K562 (cell line): Measurements from ENCODE around the gene FTL. TPM values are rescaled to one million over a fixed set of nuclear protein-coding genes. Genes with fewer than 3 reads are reported as not detected.

Experiments used
- ATAC-seq: fragments of 200-7000 bp; cut with Tn5 transposase; 3 replicates; pipeline ENCODE4 v1.9.1; 2020; ENCODE audit warnings: moderate library complexity
- BruUV-seq: library from RNA; stranded (reverse); fragments of 400-500 nt; replicated peaks from 2 replicates; lab custom pipeline; 2021; lab: Mats Ljungman, UMichigan
- CTCF ChIA-PET: fragments of 300-600 bp; formaldehyde crosslinking; extraction: SDS; loops from one replicate; lab custom pipeline; 2021; ENCODE audit warnings: low intra/inter-chr PET ratio; lab: Yijun Ruan, JAX
- POLR2A ChIA-PET: fragments of 300-600, 350-650 bp; sonication (Branson Sonifier 250); formaldehyde crosslinking; extraction: SDS; loops from one replicate; lab custom pipeline; 2021; ENCODE audit warnings: antibody characterized with exemption, inconsistent platforms; lab: Yijun Ruan, JAX
- DNase-seq, 4 experiments: peaks; one replicate each; pipeline versions ENCODE4 v3.0.0 to v3.0.0-alpha.2; 2011 to 2018; ENCODE audit warnings: low spot score in 3 of 4, mixed read lengths in 3 of 4; ENCODE audit errors: extremely low read depth in 1 of 4
- FAIRE-seq: peaks from 2 replicates; lab custom pipeline; 2011; peaks lifted over from hg19 to GRCh38; lab: Jason Lieb, UNC
- H2AFZ ChIP-seq: 2 replicates; pipeline ENCODE4 v1.6.0; 2011; ENCODE audit warnings: low read depth, low read length, control low read depth, inconsistent platforms
- H3K27ac ChIP-seq: fragments of 200-600 bp; 3 replicates; pipeline ENCODE4 v1.8.0; 2011; ENCODE audit warnings: low read depth, mild to moderate bottlenecking, control low read depth, inconsistent platforms, low read length, moderate library complexity, mixed read lengths; ENCODE audit errors: extremely low read depth
- H3K27me3 ChIP-seq, 2 experiments: fragments of 300-600 bp in 1 of 2; 2 replicates in 1 of 2; 3 replicates in 1 of 2; pipeline versions ENCODE4 v1.6.0 to v1.8.0; 2011; ENCODE audit warnings: inconsistent platforms in 2 of 2, low read length in 2 of 2, mild to moderate bottlenecking in 1 of 2, mixed read lengths in 1 of 2, moderate library complexity in 1 of 2; ENCODE audit not compliant: control insufficient read depth in 2 of 2, insufficient read depth in 2 of 2
- H3K36me3 ChIP-seq: fragments of 300-600 bp; 3 replicates; pipeline ENCODE4 v1.8.0; 2011; ENCODE audit warnings: mild to moderate bottlenecking, low read length, inconsistent platforms; ENCODE audit not compliant: control insufficient read depth, insufficient read depth
- H3K4me1 ChIP-seq, 2 experiments: fragments of 200-600 bp in 1 of 2; replicated peaks in 1 of 2; 2 replicates in 1 of 2; 3 replicates in 1 of 2; pipeline versions ENCODE4 v1.5.1 to v1.8.0; 2011; ENCODE audit warnings: inconsistent platforms in 2 of 2, low read length in 2 of 2, mild to moderate bottlenecking in 1 of 2, mixed read lengths in 1 of 2, moderate library complexity in 1 of 2; ENCODE audit not compliant: control insufficient read depth in 2 of 2, insufficient read depth in 2 of 2
- H3K4me2 ChIP-seq: 2 replicates; pipeline ENCODE4 v1.6.1; 2011; ENCODE audit warnings: low read length, control low read depth, inconsistent platforms, mixed read lengths; ENCODE audit not compliant: insufficient read depth
- H3K4me3 ChIP-seq: fragments of 200-600 bp; sonication (generic), shearing (Covaris generic); 2 replicates; pipeline ENCODE4 v1.5.1; 2016; ENCODE audit warnings: control low read depth, inconsistent platforms
- H3K79me2 ChIP-seq: fragments of 200-600 bp; 3 replicates; pipeline ENCODE4 v1.8.0; 2011; ENCODE audit warnings: low read length, inconsistent platforms; ENCODE audit not compliant: control insufficient read depth, insufficient read depth
- H3K9ac ChIP-seq, 2 experiments: 2 replicates each; pipeline versions ENCODE4 v1.6.0 to v1.6.1; 2011; ENCODE audit warnings: low read depth in 2 of 2, low read length in 2 of 2, control low read depth in 1 of 2, inconsistent platforms in 1 of 2, mild to moderate bottlenecking in 1 of 2, mixed read lengths in 1 of 2; ENCODE audit not compliant: insufficient read depth in 1 of 2
- H3K9me1 ChIP-seq: one replicate; pipeline ENCODE4 v1.6.0; 2011; ENCODE audit warnings: inconsistent platforms, mild to moderate bottlenecking, low read length, moderate library complexity; ENCODE audit not compliant: control insufficient read depth, insufficient read depth
- H3K9me3 ChIP-seq: replicated peaks from 2 replicates; pipeline ENCODE4 v1.5.1; 2011; ENCODE audit warnings: low read depth, low read length, inconsistent platforms; ENCODE audit not compliant: control insufficient read depth, insufficient read depth
- H4K20me1 ChIP-seq: replicated peaks from 2 replicates; pipeline ENCODE4 v1.6.1; 2011; ENCODE audit warnings: low read length, inconsistent platforms, mixed read lengths; ENCODE audit not compliant: control insufficient read depth, insufficient read depth
- AFF1 ChIP-seq, 2 experiments: fragments of 450-650 bp; IDR thresholded peaks; 2 replicates each; pipeline ENCODE4 v1.6.1; 2018; ENCODE audit warnings: mild to moderate bottlenecking in 2 of 2, low read depth in 1 of 2; ENCODE audit not compliant: partially characterized antibody in 2 of 2
- ERF ChIP-seq: fragments of 450-650 bp; formaldehyde crosslinking; IDR thresholded peaks from 2 replicates; pipeline ENCODE4 v1.4.0; 2020; ENCODE audit warnings: mild to moderate bottlenecking, mixed read lengths
- KAT7 ChIP-seq: sonication (generic); formaldehyde crosslinking; IDR thresholded peaks from 2 replicates; pipeline ENCODE4 v1.8.0; 2022; ENCODE audit warnings: missing genetic modification reagents, mild to moderate bottlenecking, borderline replicate concordance
- KDM1A ChIP-seq, 2 experiments: fragments of 450-650 bp; IDR thresholded peaks; 2 replicates each; pipeline ENCODE4 v1.6.1; 2016; ENCODE audit warnings: mild to moderate bottlenecking in 2 of 2
- KLF1 ChIP-seq: fragments of 450-650 bp; IDR thresholded peaks from 2 replicates; pipeline ENCODE4 v1.6.1; 2016; ENCODE audit warnings: missing genetic modification characterization, missing compliant biosample characterization
- RBM17 ChIP-seq: fragments of 200-400 bp; formaldehyde crosslinking; IDR thresholded peaks from 2 replicates; pipeline ENCODE4 v1.6.1; 2017; ENCODE audit warnings: low read depth, mild to moderate bottlenecking, low read length, borderline replicate concordance
- SP1 ChIP-seq: sonication (generic); formaldehyde crosslinking; IDR thresholded peaks from 2 replicates; pipeline ENCODE4 v1.8.1; 2022; ENCODE audit warnings: mild to moderate bottlenecking, missing genetic modification reagents
- STAT5B ChIP-seq: fragments of 250-450 bp; sonication (Bioruptor Pico); IDR thresholded peaks from 2 replicates; pipeline ENCODE4 v1.8.0; 2021; ENCODE audit warnings: mild to moderate bottlenecking, inconsistent platforms
- TGIF2 ChIP-seq: sonication (generic); formaldehyde crosslinking; IDR thresholded peaks from 2 replicates; pipeline ENCODE4 v1.8.1; 2022; ENCODE audit warnings: mild to moderate bottlenecking, missing genetic modification reagents, moderate library complexity
- ZNF316 ChIP-seq: fragments of 450-650 bp; IDR thresholded peaks from 2 replicates; pipeline ENCODE4 v1.6.1; 2016
- WGBS: fragments of 100-300 bp; shearing (Covaris generic); methylation state at CpG from one replicate; pipeline ENCODE4 v1.1.6; 2016; ENCODE audit warnings: low coverage, mixed read lengths; ENCODE audit not compliant: insufficient coverage; ENCODE audit errors: missing lambda C conversion rate; 5-methylcytosine and 5-hydroxymethylcytosine counted together
- in situ Hi-C: fragments of 300-500 bp; cut with MboI; formaldehyde crosslinking; loops from 4 replicates; pipeline ENCODE4 v1.15.0; 2018; ENCODE audit warnings: inconsistent platforms, mixed read lengths
- intact Hi-C: fragments of 100-400 bp; cut with micrococcal nuclease; formaldehyde crosslinking; loops from 2 replicates; pipeline ENCODE4 v1.14.2; 2022
- polyA plus RNA-seq, 8 experiments: library from polyadenylated mRNA; depleted of rRNA in 4 of 8; stranded (reverse) in 5 of 8; unstranded in 3 of 8; fragments of >200 nt; fragmentation: Nextera tagmentation in 2 of 8; fragmentation: Illumina TruSeq in 1 of 8; extraction: Ambion mirVana in 2 of 8; extraction: Trizol in 1 of 8; gene quantifications; 2 replicates each; pipeline versions ENCODE4 v1.2.1 to v1.2.3, GENCODE V29; 2011 to 2014; ENCODE audit warnings: inconsistent platforms in 1 of 8, missing spikeins in 1 of 8
- total RNA-seq, 7 experiments: library from RNA; depleted of rRNA in 6 of 7; stranded (reverse); fragments of >200 nt in 6 of 7; fragmentation: Illumina TruSeq in 2 of 7; extraction: Trizol in 2 of 7; gene quantifications; 2 replicates each; pipeline versions ENCODE4 v1.2.1 to v1.2.3, GENCODE V29; 2011 to 2021; ENCODE audit warnings: low replicate concordance in 1 of 7
- TF ChIP-seq, protein P1 (sequence below): fragments of 450-650 bp; IDR thresholded peaks from 2 replicates; pipeline ENCODE4 v1.6.1; 2016; ENCODE audit warnings: mild to moderate bottlenecking
- TF ChIP-seq, protein P2 (sequence below): sonication (generic); formaldehyde crosslinking; IDR thresholded peaks from 2 replicates; pipeline ENCODE4 v1.8.0; 2022; ENCODE audit warnings: mild to moderate bottlenecking, missing genetic modification reagents

Gene FTL
- total and polyA plus RNA-seq, 9 of the 15 experiments (the other 6 are each of a cell fraction or from before 2014, with no cell fraction given), result 1,231 to 27,415 (median 3,965) TPM

DNA sequence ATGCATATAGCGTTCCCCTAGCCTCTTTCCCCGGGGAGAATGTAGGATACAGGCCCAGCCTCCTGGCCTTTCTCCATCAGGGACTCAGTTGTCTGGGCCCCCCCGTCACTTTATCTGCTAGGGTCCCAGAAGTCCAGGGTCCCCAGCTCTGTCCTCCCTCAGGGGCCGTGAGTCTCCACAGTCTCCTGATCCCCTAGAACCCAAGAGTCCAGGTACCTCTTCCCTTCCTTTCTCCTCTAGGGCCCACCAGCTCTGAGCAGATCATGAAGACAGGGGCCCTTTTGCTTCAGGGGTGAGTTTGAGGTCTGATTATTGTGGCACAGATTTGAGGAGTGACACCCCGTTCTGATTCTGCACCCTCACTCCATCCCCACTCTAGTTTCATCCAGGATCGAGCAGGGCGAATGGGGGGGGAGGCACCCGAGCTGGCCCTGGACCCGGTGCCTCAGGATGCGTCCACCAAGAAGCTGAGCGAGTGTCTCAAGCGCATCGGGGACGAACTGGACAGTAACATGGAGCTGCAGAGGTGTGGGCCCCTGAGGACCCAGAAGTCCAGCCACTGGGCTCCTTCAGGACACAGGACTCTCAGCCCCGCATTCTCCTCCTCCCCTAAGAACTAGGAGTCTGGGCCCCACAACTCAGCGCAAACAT is 9.7 kb upstream of the FTL start:
- intact Hi-C loops, result loop anchor here (2.0 kb wide), 1 partner anchor 23 kb away; the partner anchor contains the start of gene DHDH
- ChIA-PET POLR2A (interaction anchor here (0.6 to 3.6 kb wide), 6 partner anchors 9 to 149 kb away, joined by 3 to 48 read pairs (median 4); partner anchors contain the start of genes FTL and PPP1R15A), CTCF (no interaction called here)
- no peaks in the 10 kb centered on the region for H3K9me3 ChIP-seq
- H3K79me2 ChIP-seq, result peaks cover 15% of the 10 kb centered on the region
- no peak for ATAC-seq
- H3K9me1 ChIP-seq, result no peaks in the 10 kb centered on the region
- peak overlapping the region; percentile 77 for H3K27ac ChIP-seq
- in situ Hi-C loops, result no loop called here
- H3K4me2 ChIP-seq, result peak overlapping the region; percentile 91
- peaks cover 26 to 38% of the 10 kb centered on the region in 2 experiments; a peak in 4 of 5 replicates for H3K4me1 ChIP-seq
- H3K36me3 ChIP-seq, result peaks cover 16% of the 10 kb centered on the region
- peak overlapping the region; percentile 83 to 98 for H3K9ac ChIP-seq
- no peaks in the 10 kb centered on the region for H4K20me1 ChIP-seq
- no peaks in the 10 kb centered on the region for H3K27me3 ChIP-seq
- WGBS, result 44% methylated on average over 14 of the region's 16 CpGs
- BruUV-seq, result no TSS peak
- DNase-seq, result no peak
- peak overlapping the region; percentile 79 for H3K4me3 ChIP-seq
- 0 out of 2 replicates have a peak overlapping the region, but pooled peaks have one; percentile 92 for H2AFZ ChIP-seq
- no peak for FAIRE-seq
- TF ChIP-seq STAT5B (no peak), ZNF316 (no peak), KDM1A (IDR thresholded peaks at IDR 0.05) (peak in 1 of 2 experiments; percentile 47; a peak in 1 of 4 replicates), KAT7 (CRISPR knock-in tag) (peak; percentile 79), RBM17 (no peak), KLF1 (no peak), TGIF2 (CRISPR knock-in tag) (no peak), SP1 (0 out of 2 replicates have a peak, but pooled peaks have one; percentile 42), ERF (CRISPR knock-in tag) (no peak), AFF1 (IDR thresholded peaks at IDR 0.05; ENCODE audit: low read depth in 1 of 2, partially characterized antibody in 2 of 2) (no peak)
- TF ChIP-seq, protein P1, sequence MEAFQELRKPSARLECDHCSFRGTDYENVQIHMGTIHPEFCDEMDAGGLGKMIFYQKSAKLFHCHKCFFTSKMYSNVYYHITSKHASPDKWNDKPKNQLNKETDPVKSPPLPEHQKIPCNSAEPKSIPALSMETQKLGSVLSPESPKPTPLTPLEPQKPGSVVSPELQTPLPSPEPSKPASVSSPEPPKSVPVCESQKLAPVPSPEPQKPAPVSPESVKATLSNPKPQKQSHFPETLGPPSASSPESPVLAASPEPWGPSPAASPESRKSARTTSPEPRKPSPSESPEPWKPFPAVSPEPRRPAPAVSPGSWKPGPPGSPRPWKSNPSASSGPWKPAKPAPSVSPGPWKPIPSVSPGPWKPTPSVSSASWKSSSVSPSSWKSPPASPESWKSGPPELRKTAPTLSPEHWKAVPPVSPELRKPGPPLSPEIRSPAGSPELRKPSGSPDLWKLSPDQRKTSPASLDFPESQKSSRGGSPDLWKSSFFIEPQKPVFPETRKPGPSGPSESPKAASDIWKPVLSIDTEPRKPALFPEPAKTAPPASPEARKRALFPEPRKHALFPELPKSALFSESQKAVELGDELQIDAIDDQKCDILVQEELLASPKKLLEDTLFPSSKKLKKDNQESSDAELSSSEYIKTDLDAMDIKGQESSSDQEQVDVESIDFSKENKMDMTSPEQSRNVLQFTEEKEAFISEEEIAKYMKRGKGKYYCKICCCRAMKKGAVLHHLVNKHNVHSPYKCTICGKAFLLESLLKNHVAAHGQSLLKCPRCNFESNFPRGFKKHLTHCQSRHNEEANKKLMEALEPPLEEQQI, result no peak
- TF ChIP-seq, protein P2, sequence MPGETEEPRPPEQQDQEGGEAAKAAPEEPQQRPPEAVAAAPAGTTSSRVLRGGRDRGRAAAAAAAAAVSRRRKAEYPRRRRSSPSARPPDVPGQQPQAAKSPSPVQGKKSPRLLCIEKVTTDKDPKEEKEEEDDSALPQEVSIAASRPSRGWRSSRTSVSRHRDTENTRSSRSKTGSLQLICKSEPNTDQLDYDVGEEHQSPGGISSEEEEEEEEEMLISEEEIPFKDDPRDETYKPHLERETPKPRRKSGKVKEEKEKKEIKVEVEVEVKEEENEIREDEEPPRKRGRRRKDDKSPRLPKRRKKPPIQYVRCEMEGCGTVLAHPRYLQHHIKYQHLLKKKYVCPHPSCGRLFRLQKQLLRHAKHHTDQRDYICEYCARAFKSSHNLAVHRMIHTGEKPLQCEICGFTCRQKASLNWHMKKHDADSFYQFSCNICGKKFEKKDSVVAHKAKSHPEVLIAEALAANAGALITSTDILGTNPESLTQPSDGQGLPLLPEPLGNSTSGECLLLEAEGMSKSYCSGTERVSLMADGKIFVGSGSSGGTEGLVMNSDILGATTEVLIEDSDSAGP (CRISPR knock-in tag), result no peak
